ENCODE data around the gene BBS9.

DNA sequence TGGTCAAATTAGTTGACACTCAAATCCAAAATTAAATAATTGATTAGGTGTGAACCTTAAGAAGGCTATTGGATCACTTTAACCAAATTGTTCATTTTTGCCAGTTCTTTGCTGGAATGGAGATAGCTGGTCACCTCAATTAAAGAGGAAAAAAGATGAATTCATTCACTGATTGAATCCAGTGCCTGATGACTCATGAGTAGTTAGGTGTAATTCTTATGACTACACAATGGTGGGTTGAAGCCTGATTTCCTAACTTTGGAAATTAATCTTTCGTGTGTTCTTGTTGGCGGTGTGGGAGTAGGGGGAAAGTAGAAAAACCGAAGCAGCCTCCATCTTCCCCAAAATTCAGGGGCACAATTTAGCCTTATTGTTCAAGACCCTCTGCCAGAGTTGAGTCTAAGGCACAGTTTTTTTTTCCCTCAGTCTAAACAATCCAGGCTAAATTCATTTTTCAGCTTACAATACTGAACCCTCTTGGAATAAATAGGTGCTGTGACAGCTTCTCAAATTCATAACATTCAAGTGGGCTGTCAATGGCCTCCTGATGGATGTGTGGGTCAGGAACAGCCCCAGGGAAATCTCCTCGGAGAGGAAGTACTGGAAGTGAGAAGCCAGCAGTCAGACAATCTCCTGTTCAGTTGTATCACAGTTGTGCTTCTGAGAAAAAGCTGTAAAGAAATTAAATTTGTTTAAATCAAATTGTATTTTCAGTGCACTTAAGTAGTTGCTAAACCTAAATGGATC lies 356.6 kb downstream of the BBS9 start:
- TF ChIP-seq, protein P1, sequence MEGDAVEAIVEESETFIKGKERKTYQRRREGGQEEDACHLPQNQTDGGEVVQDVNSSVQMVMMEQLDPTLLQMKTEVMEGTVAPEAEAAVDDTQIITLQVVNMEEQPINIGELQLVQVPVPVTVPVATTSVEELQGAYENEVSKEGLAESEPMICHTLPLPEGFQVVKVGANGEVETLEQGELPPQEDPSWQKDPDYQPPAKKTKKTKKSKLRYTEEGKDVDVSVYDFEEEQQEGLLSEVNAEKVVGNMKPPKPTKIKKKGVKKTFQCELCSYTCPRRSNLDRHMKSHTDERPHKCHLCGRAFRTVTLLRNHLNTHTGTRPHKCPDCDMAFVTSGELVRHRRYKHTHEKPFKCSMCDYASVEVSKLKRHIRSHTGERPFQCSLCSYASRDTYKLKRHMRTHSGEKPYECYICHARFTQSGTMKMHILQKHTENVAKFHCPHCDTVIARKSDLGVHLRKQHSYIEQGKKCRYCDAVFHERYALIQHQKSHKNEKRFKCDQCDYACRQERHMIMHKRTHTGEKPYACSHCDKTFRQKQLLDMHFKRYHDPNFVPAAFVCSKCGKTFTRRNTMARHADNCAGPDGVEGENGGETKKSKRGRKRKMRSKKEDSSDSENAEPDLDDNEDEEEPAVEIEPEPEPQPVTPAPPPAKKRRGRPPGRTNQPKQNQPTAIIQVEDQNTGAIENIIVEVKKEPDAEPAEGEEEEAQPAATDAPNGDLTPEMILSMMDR (IDR thresholded peaks at IDR 0.05; ENCODE audit: extremely low read depth in 1 of 2, insufficient read depth in 1 of 2, low read depth in 1 of 2, low read length in 2 of 2) = no peak
- no peak for TF ChIP-seq POLR2AphosphoS5 (IDR thresholded peaks at IDR 0.05; ENCODE audit: insufficient read depth, low read depth, low read length)
- no peak for TF ChIP-seq GATA2 (IDR thresholded peaks at IDR 0.05; ENCODE audit: insufficient read depth, insufficient read length, low read depth, low read length)
- no peak for TF ChIP-seq POLR2A (IDR thresholded peaks at IDR 0.05; ENCODE audit: low read depth, low read length)
- no peak for TF ChIP-seq EZH2 (IDR thresholded peaks at IDR 0.05; ENCODE audit: borderline replicate concordance, low read depth, low read length, severe bottlenecking)

Measured in endothelial cell of umbilical vein (primary cell).